HG03558 (cell line): ENCODE data around the gene RBM19.

Experiments
- ATAC-seq: cut with Tn5 transposase; IDR thresholded peaks from one replicate; pipeline ENCODE4 v1.9.1; 2021; ENCODE audit warnings: moderate number of reproducible peaks; ENCODE audit not compliant: unreplicated experiment; ENCODE audit errors: extremely low read depth

Gene RBM19

DNA sequence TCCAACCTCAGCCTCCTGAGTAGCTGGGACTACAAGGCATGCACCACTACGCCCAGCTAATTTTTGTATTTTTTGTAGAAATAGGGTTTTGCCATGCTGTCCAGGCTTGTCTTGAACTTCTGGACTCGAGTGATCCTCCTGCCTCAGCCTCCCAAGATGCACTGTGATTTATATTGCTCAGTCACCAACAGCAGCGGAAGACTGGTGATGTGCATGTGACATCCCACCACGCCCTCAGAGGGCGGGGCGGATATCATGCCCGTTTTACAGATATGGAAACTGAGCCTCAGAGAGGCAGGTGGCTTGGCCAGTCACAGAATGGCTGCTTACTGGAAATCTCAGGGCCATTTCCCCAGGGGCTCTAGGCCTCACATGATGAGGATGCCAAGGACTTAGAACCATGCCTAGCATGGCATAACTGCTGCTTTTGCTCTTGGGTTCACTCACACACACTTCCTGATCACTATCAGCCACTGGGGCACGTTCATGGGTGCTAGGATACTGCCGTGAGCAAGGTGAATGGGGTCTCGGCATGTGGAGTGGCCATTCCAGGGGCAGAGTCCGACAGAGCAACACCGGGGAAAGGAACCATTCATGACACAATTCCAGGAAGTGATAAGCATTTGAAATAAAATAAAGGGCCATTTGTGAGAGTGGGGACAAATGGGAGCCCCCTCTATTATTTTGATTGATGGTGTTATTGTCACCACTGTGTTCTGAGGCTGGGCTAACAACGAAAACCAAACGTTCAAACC is 31.9 kb downstream of the RBM19 start:
- no peak for ATAC-seq

DNA sequence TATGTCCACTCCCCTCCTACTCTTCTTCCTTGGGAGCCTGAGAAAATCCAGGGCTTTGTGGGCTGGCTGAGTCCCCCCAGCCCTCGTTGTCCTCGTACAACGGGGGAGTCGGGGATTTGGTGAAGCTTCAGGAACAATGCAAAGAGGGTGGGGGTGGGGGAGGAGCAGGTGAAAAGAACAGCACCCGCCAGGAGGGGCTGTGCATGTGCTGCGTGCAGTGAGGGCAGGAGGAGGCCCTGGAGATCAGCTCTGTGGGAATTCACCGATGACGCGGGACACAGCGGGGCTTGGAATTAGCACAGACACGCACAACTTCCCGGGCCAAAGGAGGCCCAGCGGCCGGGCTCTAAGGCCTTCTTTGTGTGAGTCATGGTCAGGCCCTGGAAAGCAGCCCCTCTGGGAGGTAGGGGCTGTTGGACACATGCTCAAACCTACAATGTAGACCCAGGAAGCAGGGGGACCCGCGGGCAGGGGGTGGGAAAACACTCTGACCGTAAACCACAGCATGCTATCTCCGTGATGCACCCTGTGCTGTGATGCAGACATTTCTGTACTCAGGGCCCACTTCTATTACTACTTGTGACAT is 32.8 kb downstream of the RBM19 start:
- no peak for ATAC-seq

DNA sequence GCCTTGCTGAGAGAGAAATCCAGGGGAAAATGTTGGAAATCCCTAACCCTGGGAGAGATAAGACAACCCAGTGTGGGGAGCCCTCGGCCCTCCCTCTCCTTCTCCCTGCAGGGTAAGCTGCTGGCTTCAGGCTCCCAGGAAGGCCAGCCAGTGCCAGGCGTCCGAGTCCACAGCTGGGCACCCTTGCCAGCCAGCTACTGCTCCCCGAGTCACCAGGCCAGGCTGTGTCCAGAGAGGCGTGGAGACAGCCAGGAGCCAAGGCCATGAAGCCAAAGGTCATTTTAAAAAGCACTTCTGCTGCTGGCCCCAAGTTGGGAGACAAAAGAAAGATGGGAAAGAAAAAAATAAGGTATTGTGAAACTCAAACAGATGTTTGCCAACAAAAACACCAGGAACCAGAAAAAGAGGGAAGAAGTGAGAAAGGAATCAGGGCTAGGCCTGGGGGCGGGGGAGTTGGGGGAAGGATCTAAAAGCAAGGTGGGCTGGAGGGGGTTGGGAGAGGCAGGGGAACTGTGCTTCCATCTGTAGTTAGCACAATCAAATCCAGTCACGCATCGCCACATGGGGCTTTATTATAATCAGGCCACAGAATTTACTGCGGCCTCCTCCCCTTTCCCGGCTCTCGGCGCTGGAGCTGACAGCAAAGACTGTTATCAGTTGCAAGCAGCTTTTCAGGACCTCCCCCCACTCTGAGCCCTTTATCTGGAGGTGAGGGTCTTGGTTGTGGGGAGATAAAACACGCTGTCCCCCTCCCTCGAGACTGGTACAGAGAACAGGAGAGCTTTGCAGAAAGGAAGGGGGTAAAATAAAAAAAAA is 33.5 kb downstream of the RBM19 start:
- ATAC-seq = no peak

DNA sequence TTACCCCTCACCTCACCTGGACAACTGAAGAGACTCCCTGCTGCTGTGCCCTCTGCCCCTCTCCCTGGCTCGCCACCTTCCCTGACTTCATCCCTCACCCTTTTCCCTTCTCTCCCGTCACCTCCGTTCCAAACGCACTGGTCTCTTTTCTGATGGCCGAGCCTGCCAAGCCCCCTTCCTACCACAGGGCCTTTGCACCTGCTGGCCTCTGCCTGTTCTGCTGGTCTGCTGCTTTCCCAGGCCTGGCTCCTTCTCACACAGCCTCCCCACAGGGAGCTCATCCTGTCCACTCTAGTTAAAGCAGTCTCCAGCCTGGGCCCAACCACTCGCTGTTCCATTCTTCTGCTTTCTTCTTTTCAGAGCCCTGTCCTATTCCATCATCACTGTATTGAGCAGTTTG is 34.6 kb downstream of the RBM19 start:
- ATAC-seq = no peak

DNA sequence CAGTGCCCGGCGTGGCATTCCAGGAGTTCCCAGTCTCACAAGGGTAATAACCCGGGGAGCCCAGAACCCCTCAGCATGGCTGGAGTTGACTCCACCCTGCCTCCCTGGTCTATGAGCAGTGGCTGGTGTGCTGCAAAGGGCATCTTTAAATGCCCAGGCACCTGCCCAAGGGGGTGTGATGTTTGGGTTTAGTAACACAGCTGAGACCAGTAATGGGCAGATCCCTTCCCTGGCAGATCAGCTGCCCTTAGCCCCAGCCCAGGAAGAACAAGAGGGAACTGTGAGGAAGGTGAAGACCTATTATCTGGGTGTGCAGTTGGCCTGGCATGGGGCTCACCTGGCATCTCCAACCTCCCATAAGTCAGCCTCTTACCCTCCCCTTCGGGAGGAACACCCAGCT is 35.9 kb downstream of the RBM19 start:
- no peak for ATAC-seq

DNA sequence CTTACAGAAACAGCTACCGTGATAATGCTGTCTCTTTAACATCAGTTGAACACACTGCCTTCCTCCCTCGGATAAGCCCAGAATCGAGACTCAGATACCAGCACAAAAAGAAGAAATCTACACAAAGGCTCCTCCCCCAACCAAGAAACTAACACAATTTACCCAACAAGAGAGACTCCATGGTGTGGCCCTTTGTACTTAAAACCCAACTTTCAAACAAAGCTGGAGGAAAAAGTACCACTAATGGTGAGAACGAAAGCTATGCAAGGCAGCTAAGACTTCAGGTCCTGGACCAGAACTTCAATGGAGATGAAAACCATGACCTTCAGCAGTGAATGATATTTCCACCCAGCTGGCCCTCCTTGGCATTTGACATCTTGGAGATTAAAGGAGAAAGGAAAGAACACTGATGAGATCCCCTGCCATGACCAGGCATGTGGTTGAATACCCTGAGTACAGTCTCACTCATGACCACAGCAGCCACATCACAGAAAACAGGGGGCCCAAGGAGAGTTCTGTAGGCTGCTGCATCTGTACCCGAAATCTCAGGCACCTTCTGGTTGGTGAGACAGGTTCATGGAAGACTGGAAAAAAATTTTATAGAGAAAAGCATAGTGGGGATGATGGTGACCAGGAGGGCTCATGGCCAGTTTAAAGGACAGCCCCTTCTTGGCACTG is 36.7 kb downstream of the RBM19 start:
- ATAC-seq = no peak

DNA sequence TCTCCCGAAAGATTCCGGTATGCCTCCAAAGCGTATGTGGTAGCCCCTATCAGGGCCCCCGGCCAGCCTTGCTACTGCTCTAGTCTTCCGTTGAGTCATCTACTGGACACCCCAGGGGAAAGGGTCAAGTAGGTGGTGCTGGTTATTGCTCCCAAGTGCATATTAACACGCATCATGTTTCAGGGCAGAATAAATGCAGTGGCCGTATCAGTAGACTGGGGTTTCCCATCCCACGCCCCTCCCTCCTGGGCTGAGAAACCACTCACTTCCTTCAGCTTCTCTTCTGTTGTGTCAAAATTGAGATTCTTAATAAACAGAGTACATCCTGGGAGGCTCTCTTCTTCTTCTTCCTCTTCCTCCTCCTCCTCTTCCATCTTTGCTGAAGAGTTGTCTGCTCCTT is 39.3 kb downstream of the RBM19 start:
- ATAC-seq = no peak

DNA sequence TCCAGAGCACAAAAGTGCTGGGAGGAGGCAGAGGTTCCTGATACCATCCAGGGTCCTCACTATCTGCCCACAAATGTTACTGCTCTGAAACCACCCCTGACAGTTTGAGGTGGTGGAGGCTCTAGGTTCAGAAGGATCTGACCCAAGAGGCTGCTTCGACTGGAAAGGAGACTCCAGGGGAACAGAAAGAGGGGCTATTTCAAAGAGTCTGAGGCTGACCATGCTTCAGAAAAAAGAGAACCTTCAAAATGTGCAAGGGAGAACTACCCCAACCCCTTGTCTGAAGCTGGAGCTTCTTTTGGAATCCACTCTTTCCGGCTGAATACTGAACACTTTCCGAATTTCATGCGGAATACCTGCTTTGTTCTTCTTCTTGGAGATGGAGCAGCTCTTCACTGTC is 41.8 kb downstream of the RBM19 start:
- no peak for ATAC-seq

DNA sequence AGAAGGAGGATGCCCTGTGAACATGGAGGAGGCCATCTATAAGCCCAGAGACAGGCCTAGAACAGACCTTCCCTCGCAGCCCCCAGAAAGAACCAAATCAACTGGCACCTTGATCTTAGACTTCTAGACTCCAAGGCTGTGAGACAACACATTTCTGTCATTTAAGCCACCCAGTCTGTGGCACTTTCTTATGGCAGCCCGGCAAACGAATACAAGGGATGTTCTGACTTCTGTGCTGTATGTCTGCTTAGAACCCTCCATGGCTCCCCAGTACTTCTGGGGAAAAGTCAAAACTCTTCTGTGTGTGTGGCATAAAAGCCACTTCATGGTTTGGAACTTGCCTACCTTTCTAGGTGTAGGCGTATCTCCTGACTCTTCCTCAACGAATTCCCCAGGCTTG is 42.9 kb downstream of the RBM19 start:
- no peak for ATAC-seq

DNA sequence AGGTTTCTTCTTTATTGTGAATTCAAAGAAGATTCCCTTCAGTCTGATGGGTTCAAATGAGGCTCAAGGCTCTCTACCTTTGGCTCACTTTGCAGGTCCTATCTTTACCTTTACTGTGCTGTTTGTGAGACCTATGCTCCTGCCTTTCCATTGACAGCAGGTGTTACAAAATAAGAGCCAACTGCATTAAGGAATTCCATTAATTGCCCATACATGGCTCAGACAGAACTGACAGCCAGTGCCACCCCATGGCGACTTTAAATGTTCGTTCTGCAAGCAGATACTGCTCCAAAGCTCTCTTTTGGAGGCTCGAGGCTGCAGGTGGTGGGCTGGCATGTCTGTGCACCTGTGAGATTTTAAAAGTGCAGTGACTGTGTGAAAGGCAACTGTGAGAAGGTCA is 44.7 kb downstream of the RBM19 start:
- ATAC-seq = no peak

DNA sequence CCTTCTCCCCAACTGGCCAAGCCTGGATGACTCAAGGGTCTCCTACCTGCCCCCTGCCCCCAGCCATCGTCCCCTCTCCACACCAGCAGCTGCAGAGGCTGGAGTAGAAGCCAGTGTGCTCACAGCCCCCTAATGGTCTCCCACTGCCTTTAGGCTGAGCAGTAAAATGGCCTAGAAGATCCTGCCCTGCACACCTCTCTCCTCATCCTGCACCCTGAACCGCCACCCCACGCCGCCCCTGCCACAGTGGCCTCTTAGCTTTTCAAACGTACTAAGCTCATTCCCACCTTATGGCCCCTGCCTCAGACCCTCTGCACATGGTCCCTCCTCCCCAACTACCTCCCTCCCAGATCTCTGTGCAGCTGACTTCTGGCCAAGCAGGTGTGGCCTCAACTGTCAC is 46.3 kb downstream of the RBM19 start:
- ATAC-seq = no peak

DNA sequence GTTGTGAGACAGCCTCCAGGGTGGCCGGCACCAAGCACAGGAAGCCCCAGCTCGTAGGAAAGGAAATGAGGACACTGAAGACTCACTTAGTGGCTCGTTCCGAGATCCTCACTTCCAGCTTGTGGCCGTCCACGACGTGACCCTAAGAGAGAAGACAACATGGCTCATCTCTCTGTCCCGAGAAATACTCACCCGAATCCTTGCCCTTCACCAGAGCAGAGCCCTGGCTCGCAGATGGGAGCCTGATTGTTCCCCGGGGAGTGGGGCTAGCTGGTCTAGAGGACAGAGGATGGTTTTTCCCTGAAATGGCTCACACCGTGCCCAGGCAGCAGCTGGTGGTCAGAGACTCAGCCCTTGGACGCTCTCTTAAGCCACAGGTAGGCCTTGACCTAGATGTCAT is 47.8 kb downstream of the RBM19 start:
- no peak for ATAC-seq

DNA sequence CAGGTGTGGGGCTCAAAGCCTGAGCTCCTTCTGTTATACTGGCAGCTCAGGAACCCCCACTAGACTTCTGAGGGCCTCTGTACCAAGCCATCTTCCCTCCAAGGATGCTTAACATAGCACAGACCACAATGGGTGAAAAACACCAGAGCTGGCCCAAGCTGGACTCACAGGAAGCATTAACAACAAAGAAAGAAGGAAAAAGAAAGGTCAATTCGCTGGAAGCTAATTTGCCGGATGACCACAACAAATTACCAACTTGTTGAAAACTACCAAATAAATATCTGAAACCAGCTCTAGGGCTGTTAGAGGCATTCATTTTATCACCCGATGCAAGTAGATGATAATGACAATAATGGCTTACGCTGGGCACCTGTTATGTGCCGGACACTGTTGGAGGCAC is 48.7 kb downstream of the RBM19 start:
- no peak for ATAC-seq

DNA sequence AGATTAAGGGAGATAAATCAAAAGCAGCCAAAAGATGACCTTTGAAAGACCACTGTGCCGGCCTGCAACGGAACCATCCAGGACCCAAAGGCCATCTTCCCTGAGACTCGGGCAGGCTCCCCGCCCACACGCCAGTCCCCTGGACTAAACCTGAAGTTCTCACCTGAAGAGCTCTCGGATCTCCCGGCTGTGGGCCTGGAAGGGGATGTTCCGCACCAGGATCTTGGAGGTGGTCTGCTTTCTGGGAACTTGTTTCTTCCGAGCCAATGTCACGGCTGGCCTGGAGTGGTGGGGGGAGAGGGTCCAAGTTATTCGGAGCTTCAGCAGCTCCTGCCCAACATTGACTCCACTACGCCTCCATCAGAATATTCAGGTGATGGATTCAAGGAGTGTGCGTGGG is 51.3 kb downstream of the RBM19 start:
- ATAC-seq = no peak

DNA sequence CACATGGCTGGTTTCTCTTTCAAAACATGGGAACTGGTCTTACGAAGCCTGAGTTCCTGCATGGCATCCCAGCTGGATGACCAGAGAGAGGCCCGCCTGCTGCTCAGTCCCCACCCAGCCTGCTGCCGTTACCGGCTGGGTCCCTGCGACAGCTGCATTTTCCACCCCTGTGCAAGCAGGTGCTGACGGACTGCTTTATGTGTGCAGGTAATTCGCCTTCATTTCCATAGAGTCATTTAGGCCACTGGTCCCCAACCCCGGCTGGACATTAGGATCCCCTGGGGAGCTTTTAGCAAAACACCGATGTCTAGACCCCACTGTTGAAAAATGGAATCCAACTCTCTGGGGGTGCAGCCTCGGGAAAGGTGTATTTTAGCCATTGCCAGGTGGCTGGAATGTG is 51.9 kb downstream of the RBM19 start:
- ATAC-seq = no peak

DNA sequence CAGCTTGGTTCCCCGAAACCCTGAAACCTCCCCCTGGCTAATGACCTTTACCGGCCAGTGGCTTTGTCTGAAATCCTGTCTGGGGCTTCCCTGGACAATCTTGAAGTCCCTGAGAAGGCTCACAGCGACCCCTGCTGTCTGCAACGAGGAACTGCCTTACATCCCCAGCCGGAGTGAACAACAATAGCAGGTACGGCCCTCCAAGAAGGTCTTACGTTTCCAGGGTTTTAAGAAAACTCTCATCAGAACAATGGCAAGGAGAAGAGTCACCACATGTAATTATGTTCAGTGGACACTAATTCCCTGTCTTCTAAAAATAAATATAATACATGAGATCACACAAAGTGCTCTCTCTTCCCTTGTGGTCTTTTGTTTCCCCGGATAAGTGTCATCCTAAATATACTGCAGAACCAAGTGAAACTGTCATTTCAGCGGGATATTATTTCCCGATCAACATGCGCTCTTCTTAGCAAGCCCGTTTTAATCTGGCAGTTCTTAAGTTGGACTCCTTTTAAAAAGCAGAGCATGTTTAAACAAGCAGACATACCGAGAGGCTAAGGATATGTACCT is 53.3 kb downstream of the RBM19 start:
- ATAC-seq = no peak

DNA sequence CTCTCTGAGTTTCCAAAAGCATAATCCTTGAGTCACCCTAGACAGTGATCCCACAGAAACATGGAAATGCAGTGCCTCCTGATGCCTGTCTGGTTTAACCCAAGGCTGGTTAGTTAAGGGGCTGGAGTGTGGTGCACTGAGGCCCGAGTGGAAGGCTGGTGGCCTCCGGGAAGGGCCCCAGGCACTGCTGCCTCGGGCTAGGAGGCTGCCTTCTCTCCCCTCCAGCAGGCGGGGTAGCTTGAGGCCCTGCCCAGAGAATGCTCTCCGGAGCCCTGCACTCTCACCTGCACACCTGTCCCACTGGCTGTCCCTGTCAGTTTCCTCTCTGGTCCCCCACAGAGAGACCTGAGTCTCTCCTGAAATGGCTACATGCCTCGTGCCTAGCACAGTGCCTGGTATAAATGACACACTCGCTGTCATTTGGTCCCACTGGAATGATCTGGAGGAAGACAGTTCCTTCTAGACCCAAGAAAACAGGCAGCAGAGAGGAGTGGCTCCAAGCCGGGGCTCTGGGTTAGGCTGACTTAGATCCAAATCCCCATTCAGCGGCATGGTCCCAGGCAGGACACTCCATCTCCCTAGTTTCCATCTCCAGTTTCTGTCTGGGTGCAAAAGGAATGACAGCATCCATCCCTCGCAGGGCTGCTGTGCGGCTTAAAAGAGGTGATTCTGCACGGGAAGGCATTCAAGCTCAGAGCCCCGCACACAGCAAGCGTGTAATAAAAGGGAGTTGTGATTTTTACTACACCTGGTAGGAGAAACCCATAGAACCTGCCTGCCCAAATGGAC is 54.0 kb downstream of the RBM19 start:
- no peak for ATAC-seq

DNA sequence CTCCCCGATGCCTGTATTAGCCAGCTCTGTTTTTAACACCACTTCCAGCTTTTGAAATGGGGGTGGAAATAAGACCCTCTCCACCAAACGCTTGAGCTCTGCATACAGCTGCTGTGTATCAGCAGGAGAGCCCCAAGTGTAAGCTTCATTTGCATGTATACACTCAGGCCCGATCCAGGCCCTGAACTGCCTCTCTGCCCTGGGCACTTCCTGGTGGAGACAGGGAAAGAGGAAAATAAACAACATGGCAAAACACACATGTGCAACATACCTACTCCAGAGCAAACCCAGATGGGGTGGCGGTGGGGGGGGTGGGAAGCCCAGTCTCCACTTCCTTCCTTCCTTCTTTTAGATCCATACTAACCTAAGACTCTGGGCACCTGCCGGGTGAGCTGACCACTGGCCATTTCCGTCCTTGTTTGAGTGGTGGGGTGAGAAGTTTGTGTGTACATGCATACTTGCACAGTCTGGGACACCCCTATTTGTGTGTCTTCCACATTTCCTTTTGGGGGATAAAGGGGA is 55.3 kb downstream of the RBM19 start:
- ATAC-seq = no peak

DNA sequence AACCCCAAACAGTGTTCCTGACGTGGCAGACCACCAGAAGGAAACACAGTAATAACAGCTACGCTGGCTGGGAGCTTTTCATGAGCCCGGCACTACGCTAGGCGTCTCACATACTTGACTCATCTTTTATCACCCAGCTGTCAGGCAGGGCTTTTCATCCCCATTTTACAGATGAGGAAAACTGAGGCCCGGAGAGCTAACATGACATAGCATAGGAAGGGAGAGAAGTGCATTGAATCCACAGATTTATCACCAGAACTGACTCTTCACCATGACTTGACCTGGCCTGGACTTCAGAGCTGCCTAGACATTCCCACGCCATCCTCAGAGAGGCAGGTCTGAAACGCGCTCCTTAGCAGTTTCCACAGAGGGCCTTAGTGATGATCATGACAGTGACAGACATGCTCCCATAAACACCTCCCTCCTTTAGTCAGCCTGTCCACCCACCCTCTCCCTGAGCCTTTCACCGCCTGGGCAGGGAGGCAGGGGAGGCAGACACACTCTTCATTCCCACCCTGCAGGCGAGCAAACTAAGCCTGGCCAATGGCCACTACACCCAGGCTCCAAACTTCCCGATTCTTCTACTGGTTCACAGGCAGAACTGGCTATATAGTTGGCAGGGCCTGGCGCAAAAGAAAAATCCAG is 56.2 kb downstream of the RBM19 start:
- no peak for ATAC-seq
